Common myeloid progenitor, CD34-positive (primary cell): ENCODE measurements around the gene TMEFF1. TPM values are rescaled to one million over a fixed set of nuclear protein-coding genes. Genes with fewer than 3 reads are reported as not detected.

ENCODE experiments used
- CTCF ChIA-PET: fragments of 350-600 bp; sonication (Branson Sonifier 250); formaldehyde crosslinking; loops from one replicate; lab custom pipeline; 2021; ENCODE audit warnings: antibody characterized with exemption; lab: Charles Lee
- POLR2A ChIA-PET: fragments of 350-600 bp; sonication (Branson Sonifier 250); formaldehyde crosslinking; loops from one replicate; lab custom pipeline; 2021; ENCODE audit warnings: antibody characterized with exemption; lab: Charles Lee
- DNase-seq, 3 donors: peaks; one replicate each; pipeline versions ENCODE4 v3.0.0 to v3.0.0-alpha.2; 2013
- H3K27ac ChIP-seq, 2 experiments: 1 replicate in 1 of 2; 2 replicates in 1 of 2; pipeline ENCODE4 v1.7.0; 2013; ENCODE audit warnings: inconsistent platforms in 2 of 2, low read length in 2 of 2, mild to moderate bottlenecking in 2 of 2, low read depth in 1 of 2, moderate library complexity in 1 of 2; ENCODE audit not compliant: severe bottlenecking in 2 of 2, insufficient read depth in 1 of 2, poor library complexity in 1 of 2
- H3K27me3 ChIP-seq, 5 experiments: replicated peaks in 2 of 5; 1 replicate in 3 of 5; 2 replicates in 2 of 5; pipeline versions ENCODE4 v1.6.1 to v1.7.0; 2013; ENCODE audit warnings: low read length in 4 of 5, mild to moderate bottlenecking in 2 of 5, moderate library complexity in 2 of 5, inconsistent platforms in 1 of 5; ENCODE audit not compliant: insufficient read depth in 5 of 5, control insufficient read depth in 4 of 5
- H3K36me3 ChIP-seq, 4 experiments: 1 replicate in 2 of 4; 2 replicates in 2 of 4; pipeline versions ENCODE4 v1.6.1 to v1.7.0; 2013; ENCODE audit warnings: low read length in 3 of 4, control low read depth in 1 of 4, mild to moderate bottlenecking in 1 of 4; ENCODE audit not compliant: control insufficient read depth in 4 of 4, insufficient read depth in 4 of 4
- H3K4me1 ChIP-seq, 4 experiments: 1 replicate in 3 of 4; 2 replicates in 1 of 4; pipeline versions ENCODE4 v1.6.1 to v1.7.1; 2013; ENCODE audit warnings: low read length in 3 of 4, mild to moderate bottlenecking in 3 of 4, control low read depth in 1 of 4, inconsistent platforms in 1 of 4, moderate library complexity in 1 of 4; ENCODE audit not compliant: control insufficient read depth in 4 of 4, insufficient read depth in 4 of 4; ENCODE audit errors: control extremely low read depth in 1 of 4
- H3K4me3 ChIP-seq, 7 experiments: 1 replicate in 4 of 7; 2 replicates in 3 of 7; pipeline versions ENCODE4 v1.5.1 to v1.7.0; 2013; ENCODE audit warnings: mild to moderate bottlenecking in 7 of 7, low read length in 6 of 7, moderate library complexity in 6 of 7, inconsistent platforms in 2 of 7, low read depth in 2 of 7, control low read depth in 1 of 7; ENCODE audit not compliant: insufficient read depth in 4 of 7, control insufficient read depth in 1 of 7; ENCODE audit errors: extremely low read depth in 1 of 7
- H3K9me3 ChIP-seq, 5 experiments: 1 replicate in 4 of 5; 2 replicates in 1 of 5; pipeline versions ENCODE4 v1.6.1 to v1.7.1; 2013; ENCODE audit warnings: low read length in 4 of 5, mild to moderate bottlenecking in 2 of 5, inconsistent platforms in 1 of 5, low read depth in 1 of 5, moderate library complexity in 1 of 5; ENCODE audit not compliant: control insufficient read depth in 4 of 5, insufficient read depth in 2 of 5; ENCODE audit errors: control extremely low read depth in 1 of 5
- WGBS: methylation state at CpG from one replicate; pipeline ENCODE4 v1.1.5; 2013; ENCODE audit not compliant: insufficient coverage; 5-methylcytosine and 5-hydroxymethylcytosine counted together
- polyA plus RNA-seq: library from polyadenylated mRNA; unstranded; fragments of 120-200 nt; gene quantifications from one replicate; pipeline ENCODE4 v1.2.1, GENCODE V29; 2013

The TMEFF1 gene, protein sequence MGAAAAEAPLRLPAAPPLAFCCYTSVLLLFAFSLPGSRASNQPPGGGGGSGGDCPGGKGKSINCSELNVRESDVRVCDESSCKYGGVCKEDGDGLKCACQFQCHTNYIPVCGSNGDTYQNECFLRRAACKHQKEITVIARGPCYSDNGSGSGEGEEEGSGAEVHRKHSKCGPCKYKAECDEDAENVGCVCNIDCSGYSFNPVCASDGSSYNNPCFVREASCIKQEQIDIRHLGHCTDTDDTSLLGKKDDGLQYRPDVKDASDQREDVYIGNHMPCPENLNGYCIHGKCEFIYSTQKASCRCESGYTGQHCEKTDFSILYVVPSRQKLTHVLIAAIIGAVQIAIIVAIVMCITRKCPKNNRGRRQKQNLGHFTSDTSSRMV
- polyA plus RNA-seq = 0.33 TPM

DNA sequence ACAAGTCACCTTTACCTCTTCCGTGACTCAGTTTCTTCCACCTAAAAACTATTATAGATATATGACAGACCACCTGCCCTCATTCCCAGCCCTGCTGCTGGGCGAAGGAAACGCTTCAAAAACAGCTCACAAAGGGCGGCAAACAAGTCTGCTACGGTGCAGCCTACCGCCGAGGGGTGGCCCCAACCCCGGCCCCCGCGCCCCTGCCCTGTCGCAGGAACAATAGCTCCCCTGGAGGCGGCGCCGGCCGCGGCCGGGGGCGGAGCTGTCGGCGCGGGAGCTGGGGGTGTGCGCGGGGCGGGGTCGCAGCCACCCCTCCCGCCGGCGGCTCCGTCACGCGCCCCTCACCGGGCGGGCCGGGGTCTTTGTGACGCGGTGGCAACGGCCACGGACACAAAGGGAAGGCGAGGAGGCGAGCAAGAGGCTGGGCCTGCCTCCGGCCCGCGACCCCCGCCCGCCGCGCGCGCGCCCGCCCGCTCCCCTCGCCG, at the start of gene TMEFF1:
TMEFF1 (plus strand) TSS at position 362 of the 488 bp plus-strand sequence. CDS start 396 bp downstream, outside the sequence.
- Histone ChIP-seq H3K27me3 (peaks cover 0 to 18% (median 3%) of the 10 kb centered on the region in 5 experiments), H3K9me3 (no peaks in the 10 kb centered on the region), H3K36me3 (no peaks in the 10 kb centered on the region), H3K4me3 (peak within 1 kb of the TSS; percentile 58 to 80 (median 73)), H3K27ac (no peak within 1 kb of the TSS), H3K4me1 (peaks cover 4 to 16% (median 10%) of the 10 kb centered on the region in 4 experiments)
- CTCF ChIA-PET = interaction anchor here (0.7 to 1.1 kb wide), 2 partner anchors 10 to 36 kb away, joined by 3 to 4 read pairs; no protein-coding TSS in a partner anchor
- WGBS = under 1% methylated on average over 32 of the region's 54 CpGs
- POLR2A ChIA-PET = no interaction called here
- DNase-seq = peak; percentile 62 to 84 (median 78)

DNA sequence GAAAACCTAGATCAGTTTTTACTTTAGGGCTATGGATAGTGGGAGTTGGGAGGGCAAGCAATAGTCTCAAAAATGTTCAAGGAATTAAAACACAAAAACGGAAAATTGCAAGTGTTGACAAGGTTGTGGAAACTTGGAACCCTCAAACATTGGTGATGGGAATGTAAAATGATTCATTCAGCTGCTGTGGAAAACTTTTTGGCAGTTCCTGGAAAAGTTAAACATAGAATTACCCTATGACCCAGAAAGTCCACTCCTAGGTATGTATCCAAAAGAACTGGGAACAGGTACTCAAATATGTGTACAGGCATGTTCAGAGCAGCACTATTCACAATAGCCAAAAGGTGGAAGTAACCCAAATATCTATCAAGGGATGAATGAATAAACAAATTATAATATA, 47.2 kb upstream of the TMEFF1 start:
- Histone ChIP-seq H3K27me3 (no peaks in the 10 kb centered on the region), H3K4me1 (peaks cover 5 to 27% (median 18%) of the 10 kb centered on the region in 4 experiments), H3K27ac (peak overlapping the region in 1 of 2 experiments; percentile 86), H3K9me3 (no peaks in the 10 kb centered on the region), H3K4me3 (peak overlapping the region in 1 of 7 experiments; percentile 79), H3K36me3 (no peaks in the 10 kb centered on the region)
- 83% methylated on average over 1 of the region's 1 CpG for WGBS
- no peak for DNase-seq
- POLR2A ChIA-PET = interaction anchor here (0.6 kb wide), 1 partner anchor 1010 kb away, joined by 6 read pairs; no protein-coding TSS in a partner anchor
- CTCF ChIA-PET = interaction anchor here (0.7 to 2.5 kb wide), 5 partner anchors 12 to 1159 kb away, joined by 3 to 10 read pairs (median 3); no protein-coding TSS in a partner anchor

DNA sequence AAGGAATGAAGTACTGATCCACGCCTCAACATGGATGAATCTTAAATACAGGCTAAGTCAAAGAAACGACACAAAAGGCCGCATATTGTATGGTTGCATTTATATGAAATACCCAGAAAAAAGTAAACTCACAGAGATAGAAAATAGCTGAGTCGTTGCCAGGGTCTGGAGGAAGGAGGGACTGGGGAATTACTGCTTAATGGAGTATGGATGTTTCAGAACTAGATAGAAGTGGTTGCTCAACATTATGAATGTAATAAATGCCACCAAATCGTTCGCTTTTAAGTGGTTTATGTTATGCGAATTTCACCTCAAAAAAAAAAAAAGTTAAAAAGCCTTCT, 46.8 kb upstream of the TMEFF1 start:
- ChIA-PET CTCF (interaction anchor here (0.7 to 2.5 kb wide), 7 partner anchors 8 to 170 kb away, joined by 3 to 10 read pairs (median 3); no protein-coding TSS in a partner anchor), POLR2A (interaction anchor here (1.1 to 1.6 kb wide), 2 partner anchors 12 to 74 kb away, joined by 3 to 6 read pairs; partner anchors contain the start of gene TEX10)
- peaks cover 5 to 27% (median 18%) of the 10 kb centered on the region in 4 experiments for H3K4me1 ChIP-seq
- H3K27me3 ChIP-seq = no peaks in the 10 kb centered on the region
- no peaks in the 10 kb centered on the region for H3K36me3 ChIP-seq
- H3K9me3 ChIP-seq = no peaks in the 10 kb centered on the region
- WGBS = 0% methylated on average over 1 of the region's 7 CpGs
- H3K4me3 ChIP-seq = peak overlapping the region; percentile 65 to 90 (median 74)
- H3K27ac ChIP-seq = peak overlapping the region; percentile 51 to 86
- peak in 1 of 3 donors; percentile 47 for DNase-seq

DNA sequence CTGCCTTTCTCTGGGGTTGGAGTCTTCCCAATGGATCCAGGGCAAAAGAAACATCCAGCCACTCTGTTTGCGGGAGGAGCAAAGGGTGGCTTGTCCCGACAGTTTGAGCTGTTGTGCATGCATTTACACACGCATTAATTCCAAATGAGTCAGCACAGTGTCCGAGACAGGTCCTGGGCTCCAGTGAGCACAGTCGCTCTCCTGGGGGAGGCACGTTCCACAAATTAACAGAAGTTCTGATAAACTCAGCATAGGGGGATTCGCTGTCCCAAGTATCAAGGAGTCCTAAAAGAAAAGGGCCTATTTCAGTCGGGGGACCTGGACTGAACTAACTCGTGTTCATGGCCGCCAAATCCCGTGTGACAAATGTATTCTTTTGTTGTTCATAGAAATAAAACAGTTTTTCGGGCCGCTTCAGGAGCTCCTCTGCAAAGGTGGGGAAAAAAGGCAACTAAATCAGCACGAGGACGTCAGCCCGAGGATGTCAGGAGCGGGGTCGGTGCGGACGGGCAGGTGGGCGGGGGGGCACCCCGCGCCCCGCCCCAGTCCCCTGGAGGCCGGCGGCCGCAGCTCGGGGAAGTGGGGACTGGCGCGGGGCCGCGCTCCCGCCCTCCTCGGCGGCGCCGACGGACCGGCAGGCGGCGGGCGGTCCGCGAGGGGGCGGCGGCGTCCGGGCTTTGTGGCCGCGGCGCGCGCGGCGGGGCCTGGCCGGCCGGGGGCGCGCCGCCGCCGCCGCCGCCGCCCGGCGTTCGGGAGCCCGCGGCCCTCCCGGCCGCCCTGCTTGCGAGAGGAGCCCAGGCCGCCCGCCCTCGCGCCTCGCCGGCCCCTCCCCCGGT, 46.2 kb upstream of the TMEFF1 start, which contains the start of gene MSANTD3:
MSANTD3 (plus strand) TSS at position 614 of the 836 bp plus-strand sequence. CDS start 14,796 bp downstream, outside the sequence.
- H3K4me1 ChIP-seq = peaks cover 5 to 27% (median 18%) of the 10 kb centered on the region in 4 experiments
- H3K4me3 ChIP-seq = peak within 1 kb of the TSS; percentile 76 to 90 (median 84)
- peak within 1 kb of the TSS; percentile 66 to 86 for H3K27ac ChIP-seq
- peak; percentile 60 to 86 (median 75) for DNase-seq
- ChIA-PET POLR2A (interaction anchor here (1.0 to 1.6 kb wide), 4 partner anchors 13 to 74 kb away, joined by 3 to 6 read pairs (median 3); partner anchors contain the start of gene TEX10), CTCF (interaction anchor here (0.7 to 2.5 kb wide), 7 partner anchors 9 to 170 kb away, joined by 3 to 10 read pairs (median 3); no protein-coding TSS in a partner anchor)
- no peaks in the 10 kb centered on the region for H3K36me3 ChIP-seq
- WGBS = 0% methylated on average over 58 of the region's 80 CpGs
- H3K9me3 ChIP-seq = no peaks in the 10 kb centered on the region
- no peaks in the 10 kb centered on the region for H3K27me3 ChIP-seq

DNA sequence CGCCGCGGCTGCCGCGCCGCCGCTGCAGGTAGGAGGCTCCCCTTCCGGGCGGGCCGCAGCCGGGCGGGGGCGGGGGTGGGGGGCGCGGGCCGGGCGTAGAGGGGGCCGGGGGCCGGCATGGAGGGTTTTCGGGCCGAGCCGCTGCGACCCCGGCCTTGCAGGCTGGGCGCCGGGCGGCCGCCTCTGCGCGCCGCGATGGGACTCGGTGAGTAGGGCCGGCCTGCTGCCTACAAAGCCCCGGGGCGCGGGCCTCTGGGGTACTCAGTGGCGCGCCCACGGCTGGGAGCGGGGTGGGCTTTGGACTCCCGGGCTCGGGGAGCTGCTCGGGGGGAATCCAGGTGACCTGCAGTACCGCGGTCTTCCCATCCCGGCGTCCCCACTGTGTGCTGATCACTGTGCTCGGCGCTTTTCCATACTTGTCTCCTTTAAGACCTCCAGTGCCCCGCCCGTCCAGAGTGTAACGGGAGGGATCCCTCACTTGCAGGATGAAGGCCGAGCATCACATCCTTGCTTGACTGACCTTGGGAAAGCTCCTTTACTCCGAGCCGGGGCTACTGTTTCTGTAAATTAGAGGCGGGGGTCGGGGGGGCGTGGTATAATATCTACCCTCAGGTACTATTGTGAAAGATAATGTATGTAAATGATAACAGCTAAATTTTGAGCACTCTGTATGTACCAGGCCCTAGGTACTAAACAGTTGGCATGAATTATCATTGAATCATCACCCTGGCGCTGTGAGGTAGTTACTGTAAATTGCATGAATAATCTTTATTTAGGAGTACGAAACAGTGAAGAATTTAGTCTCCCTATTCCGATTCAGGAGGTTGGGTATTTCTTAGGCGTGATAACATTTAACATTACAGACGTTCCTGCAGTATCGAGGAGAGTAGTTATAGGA, 45.3 kb upstream of the TMEFF1 start:
- H3K9me3 ChIP-seq = no peaks in the 10 kb centered on the region
- H3K27me3 ChIP-seq = no peaks in the 10 kb centered on the region
- CTCF ChIA-PET = interaction anchor here (1.2 to 2.5 kb wide), 4 partner anchors 10 to 106 kb away, joined by 3 to 10 read pairs (median 4); no protein-coding TSS in a partner anchor
- peak; percentile 24 to 66 (median 38) for DNase-seq
- H3K36me3 ChIP-seq = no peaks in the 10 kb centered on the region
- POLR2A ChIA-PET = interaction anchor here (0.6 to 1.6 kb wide), 4 partner anchors 16 to 106 kb away, joined by 3 to 6 read pairs (median 4); partner anchors contain the start of gene TEX10
- 7% methylated on average over 48 of the region's 65 CpGs for WGBS
- H3K4me3 ChIP-seq = peak overlapping the region; percentile 76 to 86 (median 84)
- peak overlapping the region; percentile 66 to 83 for H3K27ac ChIP-seq
- H3K4me1 ChIP-seq = peaks cover 5 to 27% (median 18%) of the 10 kb centered on the region in 4 experiments
